ENCODE data around the gene ZCCHC3. TPM values are rescaled to one million over a fixed set of nuclear protein-coding genes. Genes with fewer than 3 reads are reported as not detected.
A peak's percentile ranks its signal among the peaks of the same experiment; 100 is the strongest.

The ZCCHC3 gene
- total RNA-seq, 1 experiment from 2014 or later, result 22.2 TPM

DNA sequence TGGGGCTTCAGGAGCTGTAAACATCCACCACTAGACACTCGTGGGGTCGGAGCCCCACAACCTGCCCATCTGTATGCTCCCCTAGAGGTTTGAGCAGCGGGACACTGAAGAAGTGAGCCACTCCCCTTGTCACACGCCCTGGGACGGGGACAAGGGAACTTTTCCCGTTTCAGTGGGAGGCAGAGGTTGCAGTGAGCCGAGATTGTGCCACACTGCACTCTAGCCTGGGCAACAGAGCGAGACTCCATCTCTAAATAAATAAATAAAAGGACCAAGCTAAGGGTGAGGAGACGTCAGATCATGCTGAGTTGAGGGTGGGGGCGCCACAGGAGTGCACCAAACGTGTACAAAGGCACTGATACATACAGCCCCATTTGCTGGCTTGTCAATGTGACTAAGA, 8.4 kb downstream of the ZCCHC3 start:
- H2AFZ ChIP-seq (ENCODE audit: low read length), result no peak overlapping the region
- no peak for DNase-seq
- H3K4me1 ChIP-seq (ENCODE audit: low read length), result peaks cover 8% of the 10 kb centered on the region
- no peaks in the 10 kb centered on the region for H3K27me3 ChIP-seq (ENCODE audit: low read length)
- H4K20me1 ChIP-seq (ENCODE audit: insufficient read depth, low read depth, low read length), result peaks cover 3% of the 10 kb centered on the region; the same call in 1 of the 2 replicates
- H3K4me3 ChIP-seq (ENCODE audit: low read length), result no peak overlapping the region
- no peak overlapping the region for H3K4me2 ChIP-seq (ENCODE audit: low read depth, low read length, poor library complexity, severe bottlenecking)
- no peaks in the 10 kb centered on the region for H3K9me2 ChIP-seq (replicated peaks; ENCODE audit: insufficient read depth, low read length)
- H3K79me2 ChIP-seq (ENCODE audit: low read length), result no peaks in the 10 kb centered on the region
- H3K36me3 ChIP-seq (ENCODE audit: insufficient read depth, low read length), result no peaks in the 10 kb centered on the region
- no peak overlapping the region for H3K27ac ChIP-seq (ENCODE audit: low read length)
- no peak overlapping the region for H3K9ac ChIP-seq (ENCODE audit: low read length)
- H3K9me3 ChIP-seq (ENCODE audit: low read length), result no peaks in the 10 kb centered on the region

GRCh38 chr20:308427-309038, 11.2 kb downstream of the ZCCHC3 start:
- no peaks in the 10 kb centered on the region for H3K79me2 ChIP-seq (ENCODE audit: low read length)
- H3K9me3 ChIP-seq (ENCODE audit: low read length), result no peaks in the 10 kb centered on the region
- H3K9ac ChIP-seq (ENCODE audit: low read length), result no peak overlapping the region
- no peaks in the 10 kb centered on the region for H3K27me3 ChIP-seq (ENCODE audit: low read length)
- H2AFZ ChIP-seq (ENCODE audit: low read length), result no peak overlapping the region
- no peaks in the 10 kb centered on the region for H4K20me1 ChIP-seq (ENCODE audit: insufficient read depth, low read depth, low read length)
- no peak overlapping the region for H3K27ac ChIP-seq (ENCODE audit: low read length)
- no peaks in the 10 kb centered on the region for H3K36me3 ChIP-seq (ENCODE audit: insufficient read depth, low read length)
- H3K4me1 ChIP-seq (ENCODE audit: low read length), result peaks cover 11% of the 10 kb centered on the region
- no peak for DNase-seq
- H3K4me2 ChIP-seq (ENCODE audit: low read depth, low read length, poor library complexity, severe bottlenecking), result no peak overlapping the region
- no peaks in the 10 kb centered on the region for H3K9me2 ChIP-seq (replicated peaks; ENCODE audit: insufficient read depth, low read length)
- H3K4me3 ChIP-seq (ENCODE audit: low read length), result no peak overlapping the region

GRCh38 chr20:309306-309840, 12.0 kb downstream of the ZCCHC3 start:
- Histone ChIP-seq H3K27me3 (ENCODE audit: low read length) (no peaks in the 10 kb centered on the region), H3K9me2 (replicated peaks; ENCODE audit: insufficient read depth, low read length) (no peaks in the 10 kb centered on the region), H3K4me1 (ENCODE audit: low read length) (peaks cover 18% of the 10 kb centered on the region), H4K20me1 (ENCODE audit: insufficient read depth, low read depth, low read length) (no peaks in the 10 kb centered on the region), H3K36me3 (ENCODE audit: insufficient read depth, low read length) (no peaks in the 10 kb centered on the region), H3K4me2 (ENCODE audit: low read depth, low read length, poor library complexity, severe bottlenecking) (no peak overlapping the region), H3K4me3 (ENCODE audit: low read length) (no peak overlapping the region), H3K27ac (ENCODE audit: low read length) (no peak overlapping the region), H2AFZ (ENCODE audit: low read length) (no peak overlapping the region), H3K9ac (ENCODE audit: low read length) (no peak overlapping the region), H3K9me3 (ENCODE audit: low read length) (no peaks in the 10 kb centered on the region), H3K79me2 (ENCODE audit: low read length) (no peaks in the 10 kb centered on the region)
- DNase-seq, result peak; percentile 40

DNA sequence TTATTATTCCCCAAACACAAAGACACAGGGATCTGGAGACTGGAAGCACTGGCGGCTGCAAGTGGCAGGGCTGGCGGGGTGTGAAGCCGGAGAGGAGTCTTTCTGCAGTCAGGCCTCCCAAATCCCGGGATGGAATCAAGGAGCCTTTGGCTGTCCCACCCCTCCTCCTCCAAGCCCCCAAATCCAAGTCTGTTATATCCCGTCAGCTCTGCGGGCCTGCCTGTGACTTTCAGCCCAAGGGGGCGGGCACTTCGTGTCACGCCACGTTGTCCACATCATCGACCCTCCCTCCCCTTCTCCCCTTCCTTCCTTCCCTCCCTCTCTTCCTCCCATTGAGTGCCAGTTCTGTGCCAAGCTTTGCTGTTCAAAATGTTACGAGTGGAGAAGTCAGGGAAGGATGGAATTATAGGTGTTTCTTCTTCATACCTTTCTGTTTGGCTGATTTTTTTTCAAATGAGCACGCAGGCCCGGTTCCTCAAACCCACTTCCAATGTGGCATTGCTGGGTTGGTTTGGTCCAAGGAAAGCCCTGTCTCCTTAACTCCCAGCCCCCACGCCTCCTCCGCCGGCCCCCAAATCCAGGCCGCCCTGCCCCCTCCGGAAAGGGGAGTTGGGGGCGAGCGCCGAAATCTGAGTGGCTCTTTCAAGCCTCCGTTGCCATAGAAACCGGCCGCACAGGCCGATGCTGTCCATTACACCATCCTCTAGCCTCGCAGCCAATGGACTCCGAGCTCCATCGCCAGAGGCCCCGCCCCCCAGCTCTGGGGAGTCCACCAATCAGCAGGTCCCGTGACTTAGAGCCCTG, 12.7 kb downstream of the ZCCHC3 start:
- Histone ChIP-seq H3K4me3 (ENCODE audit: low read length) (no peak overlapping the region), H3K79me2 (ENCODE audit: low read length) (no peaks in the 10 kb centered on the region), H4K20me1 (ENCODE audit: insufficient read depth, low read depth, low read length) (no peaks in the 10 kb centered on the region), H3K9me3 (ENCODE audit: low read length) (no peaks in the 10 kb centered on the region), H3K4me2 (ENCODE audit: low read depth, low read length, poor library complexity, severe bottlenecking) (peak overlapping the region; percentile 50), H3K4me1 (ENCODE audit: low read length) (peaks cover 18% of the 10 kb centered on the region), H3K27me3 (ENCODE audit: low read length) (no peaks in the 10 kb centered on the region), H3K27ac (ENCODE audit: low read length) (no peak overlapping the region), H3K9ac (ENCODE audit: low read length) (no peak overlapping the region), H3K9me2 (replicated peaks; ENCODE audit: insufficient read depth, low read length) (no peaks in the 10 kb centered on the region), H3K36me3 (ENCODE audit: insufficient read depth, low read length) (no peaks in the 10 kb centered on the region), H2AFZ (ENCODE audit: low read length) (no peak overlapping the region)
- peak; percentile 94 for DNase-seq

- H3K4me3 ChIP-seq (ENCODE audit: low read length), result no peak overlapping the region
- DNase-seq, result peak; percentile 34
Measured at GRCh38 chr20:310645-311044, 13.3 kb downstream of the ZCCHC3 start.

GRCh38 chr20:311609-312008, 14.2 kb downstream of the ZCCHC3 start:
- no peaks in the 10 kb centered on the region for H3K36me3 ChIP-seq (ENCODE audit: insufficient read depth, low read length)
- H3K9me2 ChIP-seq (replicated peaks; ENCODE audit: insufficient read depth, low read length), result no peaks in the 10 kb centered on the region
- no peak for DNase-seq
- H3K9me3 ChIP-seq (ENCODE audit: low read length), result no peaks in the 10 kb centered on the region
- no peak overlapping the region for H3K9ac ChIP-seq (ENCODE audit: low read length)
- H4K20me1 ChIP-seq (ENCODE audit: insufficient read depth, low read depth, low read length), result no peaks in the 10 kb centered on the region
- peaks cover 18% of the 10 kb centered on the region for H3K4me1 ChIP-seq (ENCODE audit: low read length)
- no peaks in the 10 kb centered on the region for H3K27me3 ChIP-seq (ENCODE audit: low read length)
- no peaks in the 10 kb centered on the region for H3K79me2 ChIP-seq (ENCODE audit: low read length)
- H3K4me3 ChIP-seq (ENCODE audit: low read length), result no peak overlapping the region
- no peak overlapping the region for H2AFZ ChIP-seq (ENCODE audit: low read length)
- H3K4me2 ChIP-seq (ENCODE audit: low read depth, low read length, poor library complexity, severe bottlenecking), result no peak overlapping the region
- H3K27ac ChIP-seq (ENCODE audit: low read length), result no peak overlapping the region

More at GRCh38 chr20:310645-311044, 13.3 kb downstream of the ZCCHC3 start:
- peak overlapping the region; percentile 50 for H3K4me2 ChIP-seq (ENCODE audit: low read depth, low read length, poor library complexity, severe bottlenecking)
- no peak overlapping the region for H2AFZ ChIP-seq (ENCODE audit: low read length)
- H4K20me1 ChIP-seq (ENCODE audit: insufficient read depth, low read depth, low read length), result no peaks in the 10 kb centered on the region
- H3K9ac ChIP-seq (ENCODE audit: low read length), result no peak overlapping the region
- no peak overlapping the region for H3K27ac ChIP-seq (ENCODE audit: low read length)
- H3K27me3 ChIP-seq (ENCODE audit: low read length), result no peaks in the 10 kb centered on the region
- H3K4me1 ChIP-seq (ENCODE audit: low read length), result peaks cover 18% of the 10 kb centered on the region
- no peaks in the 10 kb centered on the region for H3K9me3 ChIP-seq (ENCODE audit: low read length)
- H3K36me3 ChIP-seq (ENCODE audit: insufficient read depth, low read length), result no peaks in the 10 kb centered on the region
- no peaks in the 10 kb centered on the region for H3K9me2 ChIP-seq (replicated peaks; ENCODE audit: insufficient read depth, low read length)
- no peaks in the 10 kb centered on the region for H3K79me2 ChIP-seq (ENCODE audit: low read length)

- Histone ChIP-seq H3K4me1 (ENCODE audit: low read length) (peaks cover 18% of the 10 kb centered on the region), H2AFZ (ENCODE audit: low read length) (no peak overlapping the region), H3K36me3 (ENCODE audit: insufficient read depth, low read length) (no peaks in the 10 kb centered on the region), H4K20me1 (ENCODE audit: insufficient read depth, low read depth, low read length) (no peaks in the 10 kb centered on the region), H3K4me3 (ENCODE audit: low read length) (no peak overlapping the region), H3K27ac (ENCODE audit: low read length) (no peak overlapping the region), H3K27me3 (ENCODE audit: low read length) (no peaks in the 10 kb centered on the region), H3K9ac (ENCODE audit: low read length) (no peak overlapping the region), H3K79me2 (ENCODE audit: low read length) (no peaks in the 10 kb centered on the region), H3K4me2 (ENCODE audit: low read depth, low read length, poor library complexity, severe bottlenecking) (no peak overlapping the region), H3K9me3 (ENCODE audit: low read length) (no peaks in the 10 kb centered on the region), H3K9me2 (replicated peaks; ENCODE audit: insufficient read depth, low read length) (no peaks in the 10 kb centered on the region)
- no peak for DNase-seq
Measured at GRCh38 chr20:312067-312466, 14.7 kb downstream of the ZCCHC3 start.

- DNase-seq, result no peak
- peaks cover 18% of the 10 kb centered on the region for H3K4me1 ChIP-seq (ENCODE audit: low read length)
- no peaks in the 10 kb centered on the region for H3K79me2 ChIP-seq (ENCODE audit: low read length)
Measured at GRCh38 chr20:312866-313265, 15.5 kb downstream of the ZCCHC3 start.

More at GRCh38 chr20:312866-313265, 15.5 kb downstream of the ZCCHC3 start:
- Histone ChIP-seq H4K20me1 (ENCODE audit: insufficient read depth, low read depth, low read length) (no peaks in the 10 kb centered on the region), H3K27ac (ENCODE audit: low read length) (no peak overlapping the region), H3K9me3 (ENCODE audit: low read length) (no peaks in the 10 kb centered on the region), H3K27me3 (ENCODE audit: low read length) (no peaks in the 10 kb centered on the region), H2AFZ (ENCODE audit: low read length) (no peak overlapping the region), H3K36me3 (ENCODE audit: insufficient read depth, low read length) (no peaks in the 10 kb centered on the region), H3K9me2 (replicated peaks; ENCODE audit: insufficient read depth, low read length) (no peaks in the 10 kb centered on the region), H3K4me3 (ENCODE audit: low read length) (no peak overlapping the region), H3K4me2 (ENCODE audit: low read depth, low read length, poor library complexity, severe bottlenecking) (no peak overlapping the region), H3K9ac (ENCODE audit: low read length) (no peak overlapping the region)
